ENCODE measurements around the gene SOBP.

DNA sequence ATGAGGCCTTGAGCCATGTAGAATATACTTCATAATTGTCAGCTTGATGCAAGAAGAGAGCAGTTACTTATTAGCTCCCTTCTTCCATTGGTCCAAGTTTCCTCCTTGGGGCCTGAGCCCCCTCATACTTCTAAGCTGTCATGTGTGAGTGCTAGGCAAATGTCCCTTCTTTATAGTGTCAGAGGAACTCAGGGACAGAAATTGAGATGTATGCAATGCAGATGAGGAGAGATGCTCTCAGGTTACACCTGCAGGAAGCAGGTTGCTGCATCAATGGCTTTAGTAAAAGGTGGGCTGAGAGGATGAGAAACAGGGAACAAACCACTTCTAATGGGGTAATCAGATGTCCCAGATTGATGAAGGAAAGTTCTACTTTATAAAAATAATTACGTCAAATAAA is 23.9 kb upstream of the SOBP start:
- TF ChIP-seq GLIS3 (CRISPR knock-in tag; IDR thresholded peaks at IDR 0.05) (no peak), ZFP30 (CRISPR knock-in tag; IDR thresholded peaks at IDR 0.05) (no peak)
- TF ChIP-seq, protein P1, sequence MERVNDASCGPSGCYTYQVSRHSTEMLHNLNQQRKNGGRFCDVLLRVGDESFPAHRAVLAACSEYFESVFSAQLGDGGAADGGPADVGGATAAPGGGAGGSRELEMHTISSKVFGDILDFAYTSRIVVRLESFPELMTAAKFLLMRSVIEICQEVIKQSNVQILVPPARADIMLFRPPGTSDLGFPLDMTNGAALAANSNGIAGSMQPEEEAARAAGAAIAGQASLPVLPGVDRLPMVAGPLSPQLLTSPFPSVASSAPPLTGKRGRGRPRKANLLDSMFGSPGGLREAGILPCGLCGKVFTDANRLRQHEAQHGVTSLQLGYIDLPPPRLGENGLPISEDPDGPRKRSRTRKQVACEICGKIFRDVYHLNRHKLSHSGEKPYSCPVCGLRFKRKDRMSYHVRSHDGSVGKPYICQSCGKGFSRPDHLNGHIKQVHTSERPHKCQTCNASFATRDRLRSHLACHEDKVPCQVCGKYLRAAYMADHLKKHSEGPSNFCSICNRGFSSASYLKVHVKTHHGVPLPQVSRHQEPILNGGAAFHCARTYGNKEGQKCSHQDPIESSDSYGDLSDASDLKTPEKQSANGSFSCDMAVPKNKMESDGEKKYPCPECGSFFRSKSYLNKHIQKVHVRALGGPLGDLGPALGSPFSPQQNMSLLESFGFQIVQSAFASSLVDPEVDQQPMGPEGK (CRISPR knock-in tag; IDR thresholded peaks at IDR 0.05; ENCODE audit: borderline replicate concordance), result no peak
- TF ChIP-seq, protein P2, sequence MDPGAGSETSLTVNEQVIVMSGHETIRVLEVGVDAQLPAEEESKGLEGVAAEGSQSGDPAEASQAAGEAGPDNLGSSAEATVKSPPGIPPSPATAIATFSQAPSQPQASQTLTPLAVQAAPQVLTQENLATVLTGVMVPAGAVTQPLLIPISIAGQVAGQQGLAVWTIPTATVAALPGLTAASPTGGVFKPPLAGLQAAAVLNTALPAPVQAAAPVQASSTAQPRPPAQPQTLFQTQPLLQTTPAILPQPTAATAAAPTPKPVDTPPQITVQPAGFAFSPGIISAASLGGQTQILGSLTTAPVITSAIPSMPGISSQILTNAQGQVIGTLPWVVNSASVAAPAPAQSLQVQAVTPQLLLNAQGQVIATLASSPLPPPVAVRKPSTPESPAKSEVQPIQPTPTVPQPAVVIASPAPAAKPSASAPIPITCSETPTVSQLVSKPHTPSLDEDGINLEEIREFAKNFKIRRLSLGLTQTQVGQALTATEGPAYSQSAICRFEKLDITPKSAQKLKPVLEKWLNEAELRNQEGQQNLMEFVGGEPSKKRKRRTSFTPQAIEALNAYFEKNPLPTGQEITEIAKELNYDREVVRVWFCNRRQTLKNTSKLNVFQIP (CRISPR knock-in tag; IDR thresholded peaks at IDR 0.05; ENCODE audit: borderline replicate concordance, low read depth), result no peak

Measured in SK-N-SH treated with all-trans-retinoic acid at 6 μM for 48 hours (cell line).